ENCODE results near the gene VANGL2.
A peak's percentile ranks its signal among the peaks of the same experiment; 100 is the strongest.

Gene VANGL2

DNA sequence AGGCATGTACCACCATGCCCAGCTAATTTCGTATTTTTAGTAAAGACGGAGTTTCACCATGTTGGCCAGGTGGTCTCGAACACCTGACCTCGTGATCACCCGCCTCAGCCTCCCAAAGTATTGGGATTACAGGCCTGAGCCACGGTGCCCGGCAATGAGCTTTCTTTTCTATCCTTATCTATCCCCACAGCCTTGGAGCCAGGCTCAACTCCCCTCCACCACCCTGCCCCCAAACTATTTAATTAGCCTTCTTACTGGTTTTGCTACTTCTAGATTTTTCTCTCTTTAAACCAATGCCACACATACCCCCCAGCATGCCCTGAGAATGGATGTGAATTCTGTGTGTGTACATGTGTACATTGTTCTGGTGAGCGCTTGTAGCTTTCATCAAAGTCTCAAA is 5.7 kb upstream of the VANGL2 start:
- no peaks in the 10 kb centered on the region for H3K79me2 ChIP-seq (ENCODE audit: low read length)
- no peaks in the 10 kb centered on the region for H4K20me1 ChIP-seq (ENCODE audit: insufficient read depth, low read length)
- no peak overlapping the region for H3K4me3 ChIP-seq (ENCODE audit: low read length)
- no peaks in the 10 kb centered on the region for H3K36me3 ChIP-seq (replicated peaks; ENCODE audit: low read depth, low read length)
- TF ChIP-seq EZH2phosphoT487 (IDR thresholded peaks at IDR 0.05; ENCODE audit: low read depth) = no peak
- TF ChIP-seq, protein P1, sequence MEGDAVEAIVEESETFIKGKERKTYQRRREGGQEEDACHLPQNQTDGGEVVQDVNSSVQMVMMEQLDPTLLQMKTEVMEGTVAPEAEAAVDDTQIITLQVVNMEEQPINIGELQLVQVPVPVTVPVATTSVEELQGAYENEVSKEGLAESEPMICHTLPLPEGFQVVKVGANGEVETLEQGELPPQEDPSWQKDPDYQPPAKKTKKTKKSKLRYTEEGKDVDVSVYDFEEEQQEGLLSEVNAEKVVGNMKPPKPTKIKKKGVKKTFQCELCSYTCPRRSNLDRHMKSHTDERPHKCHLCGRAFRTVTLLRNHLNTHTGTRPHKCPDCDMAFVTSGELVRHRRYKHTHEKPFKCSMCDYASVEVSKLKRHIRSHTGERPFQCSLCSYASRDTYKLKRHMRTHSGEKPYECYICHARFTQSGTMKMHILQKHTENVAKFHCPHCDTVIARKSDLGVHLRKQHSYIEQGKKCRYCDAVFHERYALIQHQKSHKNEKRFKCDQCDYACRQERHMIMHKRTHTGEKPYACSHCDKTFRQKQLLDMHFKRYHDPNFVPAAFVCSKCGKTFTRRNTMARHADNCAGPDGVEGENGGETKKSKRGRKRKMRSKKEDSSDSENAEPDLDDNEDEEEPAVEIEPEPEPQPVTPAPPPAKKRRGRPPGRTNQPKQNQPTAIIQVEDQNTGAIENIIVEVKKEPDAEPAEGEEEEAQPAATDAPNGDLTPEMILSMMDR (IDR thresholded peaks at IDR 0.05; ENCODE audit: low read depth, low read length) = no peak
- no peak overlapping the region for H2AFZ ChIP-seq (ENCODE audit: low read depth, low read length)
- H3K4me2 ChIP-seq (ENCODE audit: low read length) = no peak overlapping the region
- no peaks in the 10 kb centered on the region for H3K9me3 ChIP-seq (ENCODE audit: insufficient read depth, low read length)
- H3K4me1 ChIP-seq (ENCODE audit: low read length) = 0 out of 2 replicates have a peak, but pooled peaks cover under 1% of the 10 kb centered on the region
- H3K27me3 ChIP-seq (ENCODE audit: low read depth, low read length) = peaks cover 11% of the 10 kb centered on the region
- no peak overlapping the region for H3K9ac ChIP-seq (ENCODE audit: low read length)
- no peak overlapping the region for H3K27ac ChIP-seq (ENCODE audit: low read length)

DNA sequence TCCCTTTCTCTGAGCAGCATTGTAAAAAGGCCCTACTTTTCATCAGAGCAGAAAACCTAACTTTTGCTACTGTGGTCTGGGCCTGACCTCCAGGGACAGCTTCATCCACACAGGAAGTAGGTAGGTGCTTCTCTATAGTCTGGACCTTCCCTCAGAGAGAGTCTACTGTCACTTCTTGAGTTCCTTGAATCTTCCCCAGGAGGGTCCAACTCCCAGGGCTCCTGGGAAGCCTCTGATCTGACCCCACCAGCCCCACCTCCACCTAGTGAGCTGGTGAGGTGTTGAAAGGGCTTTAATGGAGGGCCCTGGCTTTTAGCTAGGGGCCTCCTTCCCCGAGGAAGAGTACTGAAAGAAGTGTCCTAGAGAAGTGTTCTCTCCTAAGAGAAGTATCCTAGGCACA is 2.7 kb upstream of the VANGL2 start:
- Histone ChIP-seq H3K4me2 (ENCODE audit: low read length) (no peak overlapping the region), H3K27me3 (ENCODE audit: low read depth, low read length) (peaks cover 24% of the 10 kb centered on the region), H3K4me1 (ENCODE audit: low read length) (peaks cover 5% of the 10 kb centered on the region; the same call in 1 of the 2 replicates), H3K9me3 (ENCODE audit: insufficient read depth, low read length) (no peaks in the 10 kb centered on the region), H3K79me2 (ENCODE audit: low read length) (no peaks in the 10 kb centered on the region), H4K20me1 (ENCODE audit: insufficient read depth, low read length) (no peaks in the 10 kb centered on the region), H2AFZ (ENCODE audit: low read depth, low read length) (no peak overlapping the region), H3K9ac (ENCODE audit: low read length) (no peak overlapping the region), H3K36me3 (replicated peaks; ENCODE audit: low read depth, low read length) (no peaks in the 10 kb centered on the region), H3K27ac (ENCODE audit: low read length) (no peak overlapping the region), H3K4me3 (ENCODE audit: low read length) (no peak overlapping the region)
- TF ChIP-seq, protein P1 (IDR thresholded peaks at IDR 0.05; ENCODE audit: low read depth, low read length) = no peak
- TF ChIP-seq EZH2phosphoT487 (IDR thresholded peaks at IDR 0.05; ENCODE audit: low read depth) = no peak

DNA sequence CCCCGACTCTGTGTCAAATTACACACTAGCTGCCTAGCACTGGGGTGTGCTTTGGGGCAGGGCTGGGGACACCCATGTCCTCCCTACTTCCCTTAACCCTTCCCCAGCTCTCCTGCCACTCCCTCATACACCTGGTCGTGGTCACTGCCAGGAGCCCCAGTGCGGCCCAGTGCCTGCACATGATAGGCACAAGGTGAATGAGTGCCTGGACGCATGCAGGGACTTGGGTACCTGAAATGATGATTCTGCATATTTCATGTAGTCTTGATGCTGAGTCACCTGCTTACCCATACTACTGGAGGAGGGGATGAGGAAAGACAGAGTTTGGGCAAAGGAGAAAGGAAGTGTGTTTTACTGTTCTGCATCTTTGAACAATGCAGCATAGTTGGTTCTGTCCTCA is 1.5 kb upstream of the VANGL2 start:
- Histone ChIP-seq H2AFZ (ENCODE audit: low read depth, low read length) (no peak overlapping the region), H3K9ac (ENCODE audit: low read length) (no peak overlapping the region)
- no peak for TF ChIP-seq EZH2phosphoT487 (IDR thresholded peaks at IDR 0.05; ENCODE audit: low read depth)
- TF ChIP-seq, protein P1 (IDR thresholded peaks at IDR 0.05; ENCODE audit: low read depth, low read length) = no peak

DNA sequence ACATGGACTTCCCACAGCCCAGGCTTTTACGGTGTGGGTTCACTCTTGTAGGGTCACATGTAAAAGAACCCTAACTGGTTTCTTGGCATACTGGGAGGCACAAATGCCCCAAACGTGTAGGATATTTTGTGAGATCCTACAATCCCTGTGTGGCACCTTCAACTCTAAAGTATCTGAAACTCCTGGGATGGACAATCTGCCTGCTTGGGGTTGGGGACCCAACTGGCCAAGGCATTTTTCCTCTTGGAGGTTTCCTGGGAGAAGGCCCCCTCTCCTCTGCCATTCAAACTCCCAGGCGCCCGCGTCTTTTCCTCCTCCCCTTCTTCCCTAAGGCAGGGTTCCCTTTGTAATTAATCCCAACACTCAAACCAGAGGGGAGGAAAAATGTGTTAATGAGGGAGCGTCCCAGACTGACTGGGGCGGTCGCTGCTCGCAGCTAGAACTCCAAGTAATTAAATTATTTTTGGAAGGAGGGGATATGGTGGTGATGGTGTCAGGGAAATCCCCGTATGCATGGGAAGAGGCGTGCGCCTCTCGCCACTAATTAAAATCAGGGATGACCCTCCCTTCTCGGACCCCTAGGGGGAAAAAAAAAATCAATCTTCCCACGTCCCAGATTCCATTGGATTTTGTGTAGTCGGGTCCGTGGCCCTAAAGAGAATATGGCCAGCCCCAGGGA is 681 bp upstream of the VANGL2 start:
- Histone ChIP-seq H2AFZ (ENCODE audit: low read depth, low read length) (peak overlapping the region; percentile 91), H3K27ac (ENCODE audit: low read length) (no peak overlapping the region), H3K9me3 (ENCODE audit: insufficient read depth, low read length) (no peaks in the 10 kb centered on the region)

More for the DNA sequence above, 1.5 kb upstream of the VANGL2 start:
- no peaks in the 10 kb centered on the region for H3K9me3 ChIP-seq (ENCODE audit: insufficient read depth, low read length)
- peaks cover 34% of the 10 kb centered on the region for H3K27me3 ChIP-seq (ENCODE audit: low read depth, low read length)
- no peaks in the 10 kb centered on the region for H3K79me2 ChIP-seq (ENCODE audit: low read length)
- H3K36me3 ChIP-seq (replicated peaks; ENCODE audit: low read depth, low read length) = no peaks in the 10 kb centered on the region
- no peaks in the 10 kb centered on the region for H4K20me1 ChIP-seq (ENCODE audit: insufficient read depth, low read length)
- H3K4me3 ChIP-seq (ENCODE audit: low read length) = no peak overlapping the region
- H3K4me1 ChIP-seq (ENCODE audit: low read length) = peaks cover 5% of the 10 kb centered on the region; the same call in 1 of the 2 replicates
- no peak overlapping the region for H3K27ac ChIP-seq (ENCODE audit: low read length)
- no peak overlapping the region for H3K4me2 ChIP-seq (ENCODE audit: low read length)

More for the DNA sequence above, 681 bp upstream of the VANGL2 start:
- Histone ChIP-seq H3K4me2 (ENCODE audit: low read length) (peak overlapping the region; percentile 77), H3K27me3 (ENCODE audit: low read depth, low read length) (peaks cover 42% of the 10 kb centered on the region), H4K20me1 (ENCODE audit: insufficient read depth, low read length) (no peaks in the 10 kb centered on the region), H3K4me3 (ENCODE audit: low read length) (peak overlapping the region; percentile 78), H3K9ac (ENCODE audit: low read length) (peak overlapping the region; percentile 59), H3K4me1 (ENCODE audit: low read length) (peaks cover 5% of the 10 kb centered on the region; the same call in 1 of the 2 replicates), H3K79me2 (ENCODE audit: low read length) (no peaks in the 10 kb centered on the region), H3K36me3 (replicated peaks; ENCODE audit: low read depth, low read length) (no peaks in the 10 kb centered on the region)
- TF ChIP-seq EZH2phosphoT487 (IDR thresholded peaks at IDR 0.05; ENCODE audit: low read depth) = no peak
- TF ChIP-seq, protein P1 (IDR thresholded peaks at IDR 0.05; ENCODE audit: low read depth, low read length) = no peak

Data from OCI-LY3 (cell line).